Breast epithelium (tissue), 3 donors: ENCODE results near the gene ZNF518A.

Source experiments
- POLR2A ChIP-seq: fragments of 450-650 bp; IDR thresholded peaks from one replicate; pipeline ENCODE4 v1.6.1; 2016; ENCODE audit warnings: antibody characterized with exemption, mild to moderate bottlenecking, moderate library complexity
- POLR2AphosphoS5 ChIP-seq, 3 donors: sonication (generic); formaldehyde crosslinking; IDR thresholded peaks; one replicate each; pipeline ENCODE4 v1.6.1; 2017; ENCODE audit warnings: antibody characterized with exemption in 3 of 3
- TF ChIP-seq, protein P1 (sequence below), 3 donors: fragments of 450-650 bp; IDR thresholded peaks; one replicate each; pipeline ENCODE4 v1.5.1; 2016 to 2017; ENCODE audit warnings: antibody characterized with exemption in 3 of 3, mild to moderate bottlenecking in 3 of 3, moderate library complexity in 3 of 3

DNA sequence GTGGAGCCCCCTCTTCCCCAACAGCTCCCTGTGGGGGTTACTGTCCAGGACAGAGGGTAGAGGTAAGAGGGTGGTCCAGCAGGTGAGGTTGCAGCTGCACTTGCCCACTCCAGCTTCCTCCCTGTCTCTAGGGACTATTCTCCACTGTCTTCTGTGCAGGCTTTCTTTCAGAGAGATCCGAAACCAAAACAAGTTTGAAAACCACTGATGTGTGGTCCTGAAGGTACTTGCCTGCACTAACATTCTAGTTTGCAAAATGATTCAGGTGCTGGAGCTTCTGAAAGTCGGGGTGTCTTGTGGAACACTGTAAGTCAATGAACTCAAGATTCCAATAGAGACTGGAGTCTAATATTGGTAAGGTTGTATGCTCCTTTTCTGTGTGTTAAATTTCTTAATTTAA lies 78.2 kb downstream of the ZNF518A start:
- TF ChIP-seq, protein P1, sequence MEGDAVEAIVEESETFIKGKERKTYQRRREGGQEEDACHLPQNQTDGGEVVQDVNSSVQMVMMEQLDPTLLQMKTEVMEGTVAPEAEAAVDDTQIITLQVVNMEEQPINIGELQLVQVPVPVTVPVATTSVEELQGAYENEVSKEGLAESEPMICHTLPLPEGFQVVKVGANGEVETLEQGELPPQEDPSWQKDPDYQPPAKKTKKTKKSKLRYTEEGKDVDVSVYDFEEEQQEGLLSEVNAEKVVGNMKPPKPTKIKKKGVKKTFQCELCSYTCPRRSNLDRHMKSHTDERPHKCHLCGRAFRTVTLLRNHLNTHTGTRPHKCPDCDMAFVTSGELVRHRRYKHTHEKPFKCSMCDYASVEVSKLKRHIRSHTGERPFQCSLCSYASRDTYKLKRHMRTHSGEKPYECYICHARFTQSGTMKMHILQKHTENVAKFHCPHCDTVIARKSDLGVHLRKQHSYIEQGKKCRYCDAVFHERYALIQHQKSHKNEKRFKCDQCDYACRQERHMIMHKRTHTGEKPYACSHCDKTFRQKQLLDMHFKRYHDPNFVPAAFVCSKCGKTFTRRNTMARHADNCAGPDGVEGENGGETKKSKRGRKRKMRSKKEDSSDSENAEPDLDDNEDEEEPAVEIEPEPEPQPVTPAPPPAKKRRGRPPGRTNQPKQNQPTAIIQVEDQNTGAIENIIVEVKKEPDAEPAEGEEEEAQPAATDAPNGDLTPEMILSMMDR (IDR thresholded peaks at IDR 0.05), result no peak
- TF ChIP-seq POLR2A (no peak), POLR2AphosphoS5 (IDR thresholded peaks at IDR 0.05) (no peak)
